Tibial nerve (tissue), 4 donors: ENCODE measurements around the gene CEACAM4. TPM values are rescaled to one million over a fixed set of nuclear protein-coding genes. Genes with fewer than 3 reads are reported as not detected.
"Not testable (repeated sequence)": the region's sequence is repeated elsewhere in the genome, so short reads cannot be mapped to it uniquely, and the experiment has no call there.

Source experiments
- DNase-seq, 2 donors: peaks; one replicate each; pipeline ENCODE4 v3.0.0-alpha.2; 2019; ENCODE audit warnings: low spot score in 2 of 2
- H3K27ac ChIP-seq, 4 donors: fragments of 200-600 bp; sonication (generic) in 3 of 4; one replicate each; pipeline ENCODE4 v1.5.1; 2017 to 2019; ENCODE audit warnings: mild to moderate bottlenecking in 1 of 4
- H3K27me3 ChIP-seq, 2 donors: fragments of 200-600 bp; sonication (generic) in 1 of 2; one replicate each; pipeline versions ENCODE4 v1.5.1 to v1.6.0; 2017 to 2019
- H3K36me3 ChIP-seq, 3 donors: fragments of 200-600 bp; sonication (generic); one replicate each; pipeline ENCODE4 v1.5.1; 2018 to 2019
- H3K4me1 ChIP-seq, 4 donors: fragments of 200-600 bp; sonication (generic) in 3 of 4; one replicate each; pipeline ENCODE4 v1.5.1; 2017 to 2019
- H3K4me3 ChIP-seq, 4 donors: fragments of 200-600 bp; sonication (generic) in 3 of 4; one replicate each; pipeline ENCODE4 v1.5.1; 2017 to 2019; ENCODE audit warnings: mild to moderate bottlenecking in 1 of 4, moderate library complexity in 1 of 4
- H3K9me3 ChIP-seq, 4 donors: fragments of 200-600 bp; sonication (generic) in 3 of 4; one replicate each; pipeline ENCODE4 v1.5.1; 2017 to 2019
- CTCF ChIP-seq, 5 experiments: fragments of 200-600 bp in 3 of 5; fragments of 450-650 bp in 2 of 5; sonication (generic) in 3 of 5; IDR thresholded peaks; one replicate each; pipeline ENCODE4 v1.5.1; 2016 to 2019; ENCODE audit warnings: antibody characterized with exemption in 5 of 5, mild to moderate bottlenecking in 3 of 5, moderate library complexity in 2 of 5
- EP300 ChIP-seq, 2 donors: sonication (generic); formaldehyde crosslinking; IDR thresholded peaks; one replicate each; pipeline ENCODE4 v1.6.1; 2017; ENCODE audit warnings: antibody characterized with exemption in 2 of 2, mild to moderate bottlenecking in 1 of 2
- POLR2A ChIP-seq, 2 donors: fragments of 450-650 bp; IDR thresholded peaks; one replicate each; pipeline ENCODE4 v1.6.1; 2017; ENCODE audit warnings: antibody characterized with exemption in 2 of 2, mild to moderate bottlenecking in 2 of 2, moderate library complexity in 2 of 2
- WGBS, 2 donors: methylation state at CpG; one replicate each; pipeline ENCODE4 v1.1.5; 2018; 5-methylcytosine and 5-hydroxymethylcytosine counted together
- total RNA-seq, 4 donors: library from RNA; depleted of rRNA; stranded (reverse); fragments of >200 nt; gene quantifications; one replicate each; pipeline ENCODE4 v1.1.0, GENCODE V29; 2016

The CEACAM4 gene
- total RNA-seq, 4 donors from 2014 or later = 0.60 to 1.7 (median 1.6) TPM; not detected in 1

GRCh38 chr19:41587101-41587837, 39.6 kb downstream of the CEACAM4 start:
- no peak for DNase-seq
- no peaks in the 10 kb centered on the region for H3K4me1 ChIP-seq
- no peak for TF ChIP-seq POLR2A (IDR thresholded peaks at IDR 0.05)
- no peak for TF ChIP-seq CTCF (IDR thresholded peaks at IDR 0.05)
- TF ChIP-seq EP300 (IDR thresholded peaks at IDR 0.05) = no peak
- H3K27ac ChIP-seq = no peak overlapping the region
- H3K4me3 ChIP-seq = no peak overlapping the region
- no peaks in the 10 kb centered on the region for H3K27me3 ChIP-seq
- peaks cover 0 to 20% (median 0%) of the 10 kb centered on the region in 4 donors for H3K9me3 ChIP-seq
- WGBS, 2 donors = 64 to 72% methylated on average over 9 of the region's 9 CpGs
- peaks cover 0 to 5% (median 0%) of the 10 kb centered on the region in 3 donors for H3K36me3 ChIP-seq

- Histone ChIP-seq H3K36me3 (peaks cover 0 to 5% (median 0%) of the 10 kb centered on the region in 3 donors), H3K9me3 (peaks cover 0 to 24% (median 0%) of the 10 kb centered on the region in 4 donors), H3K27me3 (no peaks in the 10 kb centered on the region), H3K4me1 (no peaks in the 10 kb centered on the region), H3K4me3 (no peak overlapping the region), H3K27ac (no peak overlapping the region)
- no peak for DNase-seq
- TF ChIP-seq POLR2A (IDR thresholded peaks at IDR 0.05) (no peak), EP300 (IDR thresholded peaks at IDR 0.05) (no peak), CTCF (IDR thresholded peaks at IDR 0.05) (no peak)
Observed at GRCh38 chr19:41586064-41586463, 40.8 kb downstream of the CEACAM4 start.

- no peak overlapping the region for H3K27ac ChIP-seq
- peaks cover 0 to 5% (median 0%) of the 10 kb centered on the region in 3 donors for H3K36me3 ChIP-seq
- H3K27me3 ChIP-seq = no peaks in the 10 kb centered on the region
- H3K9me3 ChIP-seq = peaks cover 0 to 33% (median 0%) of the 10 kb centered on the region in 4 donors
- DNase-seq = no peak
- 64 to 71% methylated on average over 1 of the region's 1 CpG for WGBS, 2 donors
- no peaks in the 10 kb centered on the region for H3K4me1 ChIP-seq
- no peak overlapping the region for H3K4me3 ChIP-seq
- TF ChIP-seq POLR2A (IDR thresholded peaks at IDR 0.05) (no peak), EP300 (IDR thresholded peaks at IDR 0.05) (no peak), CTCF (IDR thresholded peaks at IDR 0.05) (no peak)
Observed at GRCh38 chr19:41584931-41585330, 41.9 kb downstream of the CEACAM4 start.

GRCh38 chr19:41584260-41584810, 42.5 kb downstream of the CEACAM4 start:
- Histone ChIP-seq H3K27me3 (no peaks in the 10 kb centered on the region), H3K4me1 (no peaks in the 10 kb centered on the region), H3K9me3 (peaks cover 0 to 33% (median 0%) of the 10 kb centered on the region in 4 donors), H3K27ac (no peak overlapping the region), H3K4me3 (no peak overlapping the region), H3K36me3 (peaks cover 0 to 5% (median 0%) of the 10 kb centered on the region in 3 donors)
- no peak for DNase-seq
- no peak for TF ChIP-seq EP300 (IDR thresholded peaks at IDR 0.05)
- no peak for TF ChIP-seq CTCF (IDR thresholded peaks at IDR 0.05)
- no peak for TF ChIP-seq POLR2A (IDR thresholded peaks at IDR 0.05)
- 62 to 71% methylated on average over 6 of the region's 6 CpGs for WGBS, 2 donors

GRCh38 chr19:41582577-41583182, 44.2 kb downstream of the CEACAM4 start:
- DNase-seq, H3K27ac ChIP-seq, H3K27me3 ChIP-seq, H3K36me3 ChIP-seq, H3K4me1 ChIP-seq, H3K4me3 ChIP-seq: not testable (repeated sequence)
- peaks cover 0 to 33% (median 0%) of the 10 kb centered on the region in 4 donors for H3K9me3 ChIP-seq
- WGBS, 2 donors = 100% methylated on average over 1 of the region's 1 CpG

- H3K9me3 ChIP-seq = peaks cover 0 to 33% (median 0%) of the 10 kb centered on the region in 4 donors
- not testable (repeated sequence) for H3K4me3 ChIP-seq, H3K27me3 ChIP-seq, H3K36me3 ChIP-seq, DNase-seq, H3K4me1 ChIP-seq, H3K27ac ChIP-seq
- WGBS, 2 donors = 62 to 69% methylated on average over 4 of the region's 4 CpGs
Observed at GRCh38 chr19:41581068-41581467, 45.8 kb downstream of the CEACAM4 start.
